ENCODE results near the gene SMAD7. TPM values are rescaled to one million over a fixed set of nuclear protein-coding genes. Genes with fewer than 3 reads are reported as not detected.

The SMAD7 gene
- total RNA-seq, 1 donor from 2014 or later, result 9.0 TPM

- no peak for DNase-seq
Observed at GRCh38 chr18:48914581-48915251, 36.0 kb downstream of the SMAD7 start.

- no peak for DNase-seq
Observed at GRCh38 chr18:48913775-48914174, 37.0 kb downstream of the SMAD7 start.

GRCh38 chr18:48913201-48913600 lies 37.6 kb downstream of the SMAD7 start:
- DNase-seq, result no peak

GRCh38 chr18:48910972-48911545 lies 39.7 kb downstream of the SMAD7 start:
- no peak for DNase-seq

- no peak for DNase-seq
Observed at GRCh38 chr18:48909721-48910120, 41.0 kb downstream of the SMAD7 start.

- no peak for DNase-seq
Observed at GRCh38 chr18:48908916-48909315, 41.8 kb downstream of the SMAD7 start.

GRCh38 chr18:48905513-48905912 lies 45.3 kb downstream of the SMAD7 start:
- DNase-seq, result no peak

- DNase-seq, result no peak
Observed at GRCh38 chr18:48904847-48905394, 45.8 kb downstream of the SMAD7 start.

GRCh38 chr18:48904091-48904490 lies 46.7 kb downstream of the SMAD7 start:
- no peak for DNase-seq

- peak; percentile 28 for DNase-seq
Observed at GRCh38 chr18:48902856-48903601, 47.7 kb downstream of the SMAD7 start.

GRCh38 chr18:48902023-48902855 lies 48.5 kb downstream of the SMAD7 start:
- peak; percentile 96 for DNase-seq

GRCh38 chr18:48901145-48902022 lies 49.4 kb downstream of the SMAD7 start:
- no peak for DNase-seq

GRCh38 chr18:48900469-48900868 lies 50.3 kb downstream of the SMAD7 start:
- DNase-seq, result no peak

GRCh38 chr18:48899558-48900174 lies 51.1 kb downstream of the SMAD7 start:
- DNase-seq, result no peak

- DNase-seq, result no peak
Observed at GRCh38 chr18:48898521-48898920, 52.2 kb downstream of the SMAD7 start.

- DNase-seq, result no peak
Observed at GRCh38 chr18:48897531-48897930, 53.2 kb downstream of the SMAD7 start.

GRCh38 chr18:48896875-48897511 lies 53.8 kb downstream of the SMAD7 start:
- DNase-seq, result no peak

GRCh38 chr18:48896326-48896874 lies 54.4 kb downstream of the SMAD7 start:
- no peak for DNase-seq

- DNase-seq, result no peak
Observed at GRCh38 chr18:48894799-48895346, 55.9 kb downstream of the SMAD7 start.
